Fibroblast of lung (primary cell): Measurements from ENCODE around the gene AWAT2. TPM values are rescaled to one million over a fixed set of nuclear protein-coding genes. Genes with fewer than 3 reads are reported as not detected.

ENCODE experiments used
- DNase-seq, 2 donors: peaks; one replicate each; pipeline versions ENCODE4 v3.0.0 to v3.0.0-alpha.2; 2010; ENCODE audit warnings: low read depth in 2 of 2
- H2AFZ ChIP-seq: 2 replicates; pipeline ENCODE4 v1.5.1; 2012; ENCODE audit warnings: low read length, control low read depth, inconsistent platforms
- H3K27ac ChIP-seq: 2 replicates; pipeline ENCODE4 v1.5.1; 2011; ENCODE audit warnings: low read length, control low read depth; ENCODE audit not compliant: insufficient read depth
- H3K27me3 ChIP-seq: 2 replicates; pipeline ENCODE4 v1.5.1; 2011; ENCODE audit warnings: mild to moderate bottlenecking, low read length; ENCODE audit not compliant: control insufficient read depth, insufficient read depth
- H3K36me3 ChIP-seq: 2 replicates; pipeline ENCODE4 v1.5.1; 2011; ENCODE audit warnings: low read length; ENCODE audit not compliant: control insufficient read depth, insufficient read depth
- H3K4me1 ChIP-seq: 2 replicates; pipeline ENCODE4 v1.5.1; 2011; ENCODE audit warnings: low read length; ENCODE audit not compliant: control insufficient read depth, insufficient read depth; ENCODE audit errors: extremely low read depth
- H3K4me2 ChIP-seq: 2 replicates; pipeline ENCODE4 v1.5.1; 2011; ENCODE audit warnings: low read length, control low read depth; ENCODE audit not compliant: insufficient read depth; ENCODE audit errors: extremely low read depth
- H3K4me3 ChIP-seq, 4 experiments: fragments of 200-600 bp in 1 of 4; sonication (generic) in 1 of 4; replicated peaks in 1 of 4; 2 replicates each; pipeline ENCODE4 v1.5.1; 2011 to 2016; ENCODE audit warnings: low read length in 4 of 4, low read depth in 3 of 4, mild to moderate bottlenecking in 3 of 4, control low read depth in 2 of 4, inconsistent platforms in 1 of 4, mixed read lengths in 1 of 4; ENCODE audit not compliant: insufficient read depth in 1 of 4; ENCODE audit errors: control extremely low read depth in 1 of 4
- H3K79me2 ChIP-seq: 2 replicates; pipeline ENCODE4 v1.5.1; 2012; ENCODE audit warnings: mild to moderate bottlenecking, low read length, inconsistent platforms; ENCODE audit not compliant: control insufficient read depth, insufficient read depth
- H3K9ac ChIP-seq: 2 replicates; pipeline ENCODE4 v1.5.1; 2011; ENCODE audit warnings: mild to moderate bottlenecking, low read length, control low read depth; ENCODE audit not compliant: insufficient read depth
- H3K9me3 ChIP-seq: 2 replicates; pipeline ENCODE4 v1.5.1; 2012; ENCODE audit warnings: low read depth, low read length; ENCODE audit not compliant: control insufficient read depth, insufficient read depth
- H4K20me1 ChIP-seq: 2 replicates; pipeline ENCODE4 v1.5.1; 2011; ENCODE audit warnings: low read length; ENCODE audit not compliant: control insufficient read depth, insufficient read depth; ENCODE audit errors: extremely low read depth
- CTCF ChIP-seq, 2 donors: IDR thresholded peaks in 1 of 2; conservative IDR thresholded peaks in 1 of 2; 1 replicate in 1 of 2; 2 replicates in 1 of 2; pipeline ENCODE4 v1.5.1; 2011 to 2012; ENCODE audit warnings: low read length in 2 of 2, control low read depth in 1 of 2, inconsistent platforms in 1 of 2, low read depth in 1 of 2, mild to moderate bottlenecking in 1 of 2
- EZH2 ChIP-seq: IDR thresholded peaks from 2 replicates; pipeline ENCODE4 v1.5.1; 2012; ENCODE audit warnings: low read length, control low read depth, mild to moderate bottlenecking; ENCODE audit errors: missing control alignments
- polyA plus RNA-seq, 2 donors: library from polyadenylated mRNA; depleted of rRNA in 1 of 2; stranded (reverse) in 1 of 2; unstranded in 1 of 2; fragments of >200 nt; gene quantifications; 2 replicates each; pipeline ENCODE4 v1.2.1, GENCODE V29; 2011 to 2012; ENCODE audit warnings: missing spikeins in 1 of 2
- total RNA-seq: library from RNA; depleted of rRNA; stranded (reverse); fragments of >200 nt; gene quantifications from 2 replicates; pipeline ENCODE4 v1.2.1, GENCODE V29; 2014

The AWAT2 gene
- total and polyA plus RNA-seq, 2 donors (not counting 1 experiment from before 2014, with no cell fraction given), result not detected

GRCh38 chrX:70009970-70010369 is 39.8 kb downstream of the AWAT2 start:
- Histone ChIP-seq H3K9me3 (no peaks in the 10 kb centered on the region), H3K27ac (no peak overlapping the region), H4K20me1 (no peaks in the 10 kb centered on the region), H3K4me1 (no peaks in the 10 kb centered on the region), H3K4me3 (no peak overlapping the region), H3K4me2 (no peak overlapping the region), H3K9ac (no peak overlapping the region), H3K36me3 (no peaks in the 10 kb centered on the region), H2AFZ (no peak overlapping the region), H3K27me3 (no peaks in the 10 kb centered on the region), H3K79me2 (no peaks in the 10 kb centered on the region)
- no peak for DNase-seq
- no peak for TF ChIP-seq EZH2

- H3K4me3 ChIP-seq, result no peak overlapping the region
- no peak overlapping the region for H3K9ac ChIP-seq
- no peak overlapping the region for H3K27ac ChIP-seq
- H3K9me3 ChIP-seq, result no peaks in the 10 kb centered on the region
- H3K4me2 ChIP-seq, result no peak overlapping the region
- H2AFZ ChIP-seq, result no peak overlapping the region
- no peaks in the 10 kb centered on the region for H3K79me2 ChIP-seq
- H3K4me1 ChIP-seq, result no peaks in the 10 kb centered on the region
- DNase-seq, result no peak
- H3K27me3 ChIP-seq, result no peaks in the 10 kb centered on the region
- TF ChIP-seq EZH2, result no peak
- no peak for TF ChIP-seq CTCF (conservative IDR thresholded peaks at IDR 0.05 in 1 of 2, IDR thresholded peaks at IDR 0.05 in 1 of 2; ENCODE audit: low read depth in 1 of 2, low read length in 2 of 2)
- H3K36me3 ChIP-seq, result no peaks in the 10 kb centered on the region
- no peaks in the 10 kb centered on the region for H4K20me1 ChIP-seq
Measured at GRCh38 chrX:70009049-70009448, 40.7 kb downstream of the AWAT2 start.

GRCh38 chrX:70007946-70008345 is 41.8 kb downstream of the AWAT2 start:
- TF ChIP-seq EZH2 (no peak), CTCF (conservative IDR thresholded peaks at IDR 0.05 in 1 of 2, IDR thresholded peaks at IDR 0.05 in 1 of 2; ENCODE audit: low read depth in 1 of 2, low read length in 2 of 2) (no peak)
- no peaks in the 10 kb centered on the region for H3K9me3 ChIP-seq
- H2AFZ ChIP-seq, result no peak overlapping the region
- no peaks in the 10 kb centered on the region for H3K4me1 ChIP-seq
- no peaks in the 10 kb centered on the region for H4K20me1 ChIP-seq
- H3K4me2 ChIP-seq, result no peak overlapping the region
- no peak overlapping the region for H3K9ac ChIP-seq
- no peak for DNase-seq
- no peak overlapping the region for H3K4me3 ChIP-seq
- H3K36me3 ChIP-seq, result no peaks in the 10 kb centered on the region
- no peaks in the 10 kb centered on the region for H3K27me3 ChIP-seq
- no peak overlapping the region for H3K27ac ChIP-seq
- no peaks in the 10 kb centered on the region for H3K79me2 ChIP-seq
